DOHH2 (cell line): ENCODE results near the gene HAP1.

ENCODE experiments used
- H3F3A ChIP-seq: fragments of 200-600 bp; sonication (generic), shearing (Covaris generic); 2 replicates; pipeline ENCODE4 v1.6.0; 2016; ENCODE audit warnings: antibody characterized with exemption, mild to moderate bottlenecking; ENCODE audit not compliant: control insufficient read depth, insufficient read depth
- H3K27ac ChIP-seq: fragments of 200-600 bp; sonication (generic); 2 replicates; pipeline ENCODE4 v1.5.1; 2014; ENCODE audit warnings: low read depth, mild to moderate bottlenecking, low read length, moderate library complexity
- H3K27me3 ChIP-seq: fragments of 200-600 bp; sonication (generic); 2 replicates; pipeline ENCODE4 v1.6.1; 2014; ENCODE audit warnings: mild to moderate bottlenecking, low read length, mixed read lengths; ENCODE audit not compliant: control insufficient read depth
- H3K36me3 ChIP-seq: fragments of 200-600 bp; sonication (generic); 2 replicates; pipeline ENCODE4 v1.6.1; 2014; ENCODE audit warnings: mild to moderate bottlenecking, low read length, moderate library complexity, mixed read lengths; ENCODE audit not compliant: control insufficient read depth
- H3K4me1 ChIP-seq: fragments of 200-600 bp; sonication (generic); 2 replicates; pipeline ENCODE4 v1.6.1; 2014; ENCODE audit warnings: mild to moderate bottlenecking, low read length, mixed read lengths; ENCODE audit not compliant: control insufficient read depth
- H3K4me2 ChIP-seq: fragments of 200-600 bp; sonication (generic); 2 replicates; pipeline ENCODE4 v1.6.0; 2014; ENCODE audit warnings: mild to moderate bottlenecking, low read length, moderate library complexity
- H3K4me3 ChIP-seq: fragments of 200-600 bp; sonication (generic); 2 replicates; pipeline ENCODE4 v1.5.1; 2014; ENCODE audit warnings: mild to moderate bottlenecking, low read length, mixed read lengths
- H3K79me2 ChIP-seq: fragments of 200-600 bp; sonication (generic); 2 replicates; pipeline ENCODE4 v1.6.1; 2014; ENCODE audit warnings: mild to moderate bottlenecking, low read length, mixed read lengths; ENCODE audit not compliant: control insufficient read depth
- H3K9me2 ChIP-seq: fragments of 200-600 bp; sonication (generic); replicated peaks from 2 replicates; pipeline ENCODE4 v1.6.1; 2014; ENCODE audit warnings: mild to moderate bottlenecking, low read length, mixed read lengths; ENCODE audit not compliant: control insufficient read depth
- H3K9me3 ChIP-seq: fragments of 200-600 bp; sonication (generic); 2 replicates; pipeline ENCODE4 v1.6.1; 2014; ENCODE audit warnings: antibody characterized with exemption, low read length, mixed read lengths; ENCODE audit not compliant: control insufficient read depth, insufficient read depth
- H4K20me1 ChIP-seq: fragments of 200-600 bp; sonication (generic); 2 replicates; pipeline ENCODE4 v1.6.0; 2014; ENCODE audit warnings: low read depth, mild to moderate bottlenecking, antibody characterized with exemption, low read length, moderate library complexity; ENCODE audit not compliant: control insufficient read depth, insufficient read depth
- EZH2phosphoT487 ChIP-seq: fragments of 200-600 bp; sonication (generic); IDR thresholded peaks from 2 replicates; pipeline ENCODE4 v1.6.1; 2017; ENCODE audit warnings: borderline replicate concordance, mild to moderate bottlenecking, antibody characterized with exemption, low read length, moderate library complexity, mixed read lengths
- TF ChIP-seq, protein P1 (sequence below): fragments of 200-600 bp; sonication (generic); IDR thresholded peaks from one replicate; pipeline ENCODE4 v1.5.1; 2014; ENCODE audit warnings: antibody characterized with exemption, mild to moderate bottlenecking, low read depth, low read length; ENCODE audit not compliant: poor library complexity, severe bottlenecking

Gene HAP1

DNA sequence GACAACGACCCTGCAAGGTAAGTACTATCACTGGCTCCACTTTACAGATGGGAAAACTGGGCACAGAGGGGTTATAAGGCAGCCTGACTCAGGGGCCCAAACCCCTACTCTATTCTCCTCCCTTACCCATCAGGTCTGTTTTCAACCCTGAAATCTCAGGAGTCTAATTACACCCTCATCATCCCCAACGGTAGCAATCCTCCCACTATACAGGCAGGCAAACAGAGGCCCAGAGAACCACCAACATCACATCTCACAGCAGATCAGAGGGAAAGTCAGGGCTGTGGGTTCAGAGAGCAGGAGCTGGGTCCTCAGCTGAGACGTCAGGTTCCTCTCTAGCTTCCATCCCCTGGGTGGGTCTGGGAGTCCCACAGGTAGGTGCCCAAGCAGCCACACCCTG, 35.5 kb upstream of the HAP1 start:
- H4K20me1 ChIP-seq = no peaks in the 10 kb centered on the region
- H3K4me2 ChIP-seq = no peak overlapping the region
- no peak overlapping the region for H3K4me3 ChIP-seq
- no peaks in the 10 kb centered on the region for H3K36me3 ChIP-seq
- H3K9me3 ChIP-seq = no peaks in the 10 kb centered on the region
- TF ChIP-seq, protein P1, sequence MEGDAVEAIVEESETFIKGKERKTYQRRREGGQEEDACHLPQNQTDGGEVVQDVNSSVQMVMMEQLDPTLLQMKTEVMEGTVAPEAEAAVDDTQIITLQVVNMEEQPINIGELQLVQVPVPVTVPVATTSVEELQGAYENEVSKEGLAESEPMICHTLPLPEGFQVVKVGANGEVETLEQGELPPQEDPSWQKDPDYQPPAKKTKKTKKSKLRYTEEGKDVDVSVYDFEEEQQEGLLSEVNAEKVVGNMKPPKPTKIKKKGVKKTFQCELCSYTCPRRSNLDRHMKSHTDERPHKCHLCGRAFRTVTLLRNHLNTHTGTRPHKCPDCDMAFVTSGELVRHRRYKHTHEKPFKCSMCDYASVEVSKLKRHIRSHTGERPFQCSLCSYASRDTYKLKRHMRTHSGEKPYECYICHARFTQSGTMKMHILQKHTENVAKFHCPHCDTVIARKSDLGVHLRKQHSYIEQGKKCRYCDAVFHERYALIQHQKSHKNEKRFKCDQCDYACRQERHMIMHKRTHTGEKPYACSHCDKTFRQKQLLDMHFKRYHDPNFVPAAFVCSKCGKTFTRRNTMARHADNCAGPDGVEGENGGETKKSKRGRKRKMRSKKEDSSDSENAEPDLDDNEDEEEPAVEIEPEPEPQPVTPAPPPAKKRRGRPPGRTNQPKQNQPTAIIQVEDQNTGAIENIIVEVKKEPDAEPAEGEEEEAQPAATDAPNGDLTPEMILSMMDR = no peak
- TF ChIP-seq EZH2phosphoT487 = no peak
- H3K4me1 ChIP-seq = peaks cover 13% of the 10 kb centered on the region
- H3K27ac ChIP-seq = no peak overlapping the region
- H3K79me2 ChIP-seq = no peaks in the 10 kb centered on the region
- H3F3A ChIP-seq = no peaks in the 10 kb centered on the region
- no peaks in the 10 kb centered on the region for H3K9me2 ChIP-seq
- peaks cover 2% of the 10 kb centered on the region; the same call in 1 of the 2 replicates for H3K27me3 ChIP-seq

DNA sequence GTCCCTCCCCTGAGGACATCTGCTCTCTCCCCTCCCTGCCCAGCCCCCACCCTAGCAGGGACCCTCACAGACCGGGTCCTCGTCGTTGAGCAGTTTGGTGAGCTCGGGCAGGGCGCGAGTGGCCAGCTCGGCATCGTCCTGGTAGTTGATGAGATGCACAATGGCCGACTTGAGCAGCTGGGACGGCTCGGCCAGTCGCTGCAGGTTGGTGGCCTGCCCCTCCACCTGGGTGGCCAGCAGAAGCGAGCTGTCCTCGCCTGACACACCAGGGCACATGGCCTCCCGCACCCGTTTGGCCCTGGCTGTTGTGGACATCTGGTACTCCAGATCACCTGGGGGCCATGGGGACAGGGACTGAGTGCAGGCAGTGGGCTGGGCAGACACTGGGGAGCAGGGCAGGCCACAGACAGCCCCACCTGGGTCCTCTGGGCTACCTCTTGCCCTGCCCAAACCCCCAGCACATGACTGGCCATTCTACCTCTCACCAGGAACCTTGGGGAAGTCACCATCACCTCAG, 35.0 kb upstream of the HAP1 start:
- no peaks in the 10 kb centered on the region for H3K9me3 ChIP-seq
- TF ChIP-seq EZH2phosphoT487 = no peak
- TF ChIP-seq, protein P1 = no peak
- no peaks in the 10 kb centered on the region for H3K27me3 ChIP-seq
- H3K4me1 ChIP-seq = peaks cover 13% of the 10 kb centered on the region
- H3K4me3 ChIP-seq = no peak overlapping the region
- no peaks in the 10 kb centered on the region for H3K9me2 ChIP-seq
- H4K20me1 ChIP-seq = no peaks in the 10 kb centered on the region
- H3K4me2 ChIP-seq = no peak overlapping the region
- H3K27ac ChIP-seq = no peak overlapping the region
- H3K79me2 ChIP-seq = no peaks in the 10 kb centered on the region
- H3F3A ChIP-seq = no peaks in the 10 kb centered on the region
- H3K36me3 ChIP-seq = no peaks in the 10 kb centered on the region

DNA sequence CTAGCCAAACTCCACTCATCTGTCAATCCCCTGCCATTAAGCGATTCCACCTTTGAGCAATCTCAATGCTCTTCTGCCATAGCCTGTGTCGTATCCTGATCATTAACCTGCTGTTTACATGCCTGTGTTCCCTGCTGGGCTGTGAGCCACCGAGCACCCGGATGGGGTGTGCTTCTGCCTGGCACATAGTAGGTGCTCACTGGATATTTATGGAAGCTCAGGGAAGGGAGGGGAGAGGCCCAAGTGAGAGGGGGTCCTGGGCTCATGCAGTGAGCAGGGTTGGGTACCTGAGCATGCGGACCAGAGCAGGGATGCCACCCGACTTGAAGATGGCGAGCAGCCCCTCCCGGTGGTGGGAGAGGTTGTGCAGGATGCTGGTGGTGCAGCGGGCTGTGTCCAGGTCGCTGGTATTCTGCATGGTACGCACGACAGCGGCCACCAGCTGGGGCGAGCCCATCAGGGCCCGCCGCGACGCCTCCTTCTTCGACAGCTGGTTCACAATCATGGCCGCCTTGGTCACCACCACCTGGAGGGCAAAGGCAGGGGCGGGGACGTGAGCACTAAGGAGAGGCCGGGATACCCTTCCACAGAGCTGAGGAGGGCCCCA, 34.3 kb upstream of the HAP1 start:
- Histone ChIP-seq H3K9me3 (no peaks in the 10 kb centered on the region), H3K36me3 (no peaks in the 10 kb centered on the region), H4K20me1 (no peaks in the 10 kb centered on the region), H3K4me1 (peaks cover 13% of the 10 kb centered on the region), H3K4me2 (no peak overlapping the region), H3K9me2 (no peaks in the 10 kb centered on the region), H3K27ac (no peak overlapping the region), H3F3A (no peaks in the 10 kb centered on the region), H3K79me2 (no peaks in the 10 kb centered on the region), H3K4me3 (no peak overlapping the region), H3K27me3 (no peaks in the 10 kb centered on the region)
- TF ChIP-seq, protein P1 = no peak
- no peak for TF ChIP-seq EZH2phosphoT487
